GM19023 (cell line): ENCODE measurements around the gene SLC16A7.
"Not testable (repeated sequence)": the region's sequence is repeated elsewhere in the genome, so short reads cannot be mapped to it uniquely, and the experiment has no call there.

Experiments used
- ATAC-seq: cut with Tn5 transposase; IDR thresholded peaks from one replicate; pipeline ENCODE4 v1.9.1; 2021; ENCODE audit warnings: mild to moderate bottlenecking, moderate library complexity; ENCODE audit not compliant: unreplicated experiment

SLC16A7 gene

DNA sequence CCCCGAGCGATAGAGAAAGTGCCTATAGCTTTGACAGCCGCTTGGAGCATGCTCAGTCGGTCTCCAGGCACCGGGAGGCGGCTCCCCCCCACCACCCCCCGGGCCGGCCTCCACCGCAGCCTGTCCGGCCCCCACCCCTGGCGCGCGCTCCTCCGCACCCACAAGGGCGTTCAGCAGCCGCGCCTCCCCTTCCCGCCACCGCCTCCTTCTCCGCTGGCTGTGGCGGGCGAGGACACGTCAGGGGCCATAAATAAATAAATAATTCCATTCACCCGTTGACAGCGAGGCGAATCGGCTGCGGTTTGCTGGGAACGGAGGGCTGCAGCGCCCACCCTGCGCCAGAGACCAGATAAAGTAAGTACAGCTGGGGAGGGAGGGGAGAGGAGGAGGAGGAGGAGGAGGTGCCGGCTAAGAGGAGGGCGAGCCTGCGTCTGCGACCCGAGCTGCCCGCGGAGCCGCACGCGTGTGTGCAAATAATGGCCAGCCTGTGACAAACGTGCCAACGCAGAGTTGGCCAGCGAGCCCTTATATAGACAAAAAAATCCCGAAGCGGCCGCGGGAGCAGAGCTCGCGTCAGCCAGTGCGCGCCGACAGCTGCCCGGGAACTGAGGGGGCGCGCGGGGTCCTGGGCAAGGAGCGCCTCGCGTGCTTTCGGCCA lies at the start of gene SLC16A7:
Gene SLC16A7 (plus strand): TSS at position 147 of the 658 bp plus-strand sequence. CDS start 108,773 bp downstream, outside the sequence.
- ATAC-seq: peak; percentile 66

DNA sequence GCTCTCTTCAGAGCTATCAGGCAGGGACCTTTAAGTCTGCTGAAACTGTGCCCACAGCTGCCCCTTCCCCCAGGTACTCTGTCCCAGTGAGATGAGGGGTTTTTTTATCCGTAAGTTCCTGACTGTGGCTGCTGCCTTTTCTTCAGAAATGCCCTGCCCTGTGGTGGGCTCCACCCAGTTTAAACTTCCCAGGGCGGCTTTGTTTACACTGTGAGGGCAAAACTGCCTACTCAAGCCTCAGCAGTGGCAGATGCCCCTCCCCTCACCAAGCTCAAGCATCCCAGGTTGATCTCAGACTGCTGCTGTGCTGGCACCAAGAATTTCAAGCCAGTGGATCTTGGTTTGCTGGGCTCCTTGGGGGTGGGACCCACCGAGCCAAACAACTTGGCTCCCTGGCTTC lies 46.9 kb upstream of the SLC16A7 start:
- ATAC-seq: no peak

DNA sequence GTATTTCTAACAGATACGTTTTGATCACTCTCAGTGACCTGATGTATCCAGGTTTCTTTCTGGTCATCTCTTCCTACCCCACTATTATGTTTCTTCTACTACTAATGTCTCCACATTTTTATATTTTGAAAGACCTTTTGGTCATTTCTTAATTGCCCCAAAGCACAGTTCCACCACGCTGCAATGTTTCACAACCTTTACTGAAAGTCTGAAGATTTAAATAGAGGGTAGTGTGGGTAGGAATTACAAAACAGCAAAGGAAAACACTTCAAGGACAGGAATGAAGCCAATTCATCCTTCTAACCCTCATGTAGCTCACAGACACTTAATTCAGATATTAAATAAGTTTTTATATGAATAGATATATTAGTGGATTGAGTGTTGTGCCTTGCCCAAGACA lies 36.1 kb upstream of the SLC16A7 start:
- no peak for ATAC-seq

DNA sequence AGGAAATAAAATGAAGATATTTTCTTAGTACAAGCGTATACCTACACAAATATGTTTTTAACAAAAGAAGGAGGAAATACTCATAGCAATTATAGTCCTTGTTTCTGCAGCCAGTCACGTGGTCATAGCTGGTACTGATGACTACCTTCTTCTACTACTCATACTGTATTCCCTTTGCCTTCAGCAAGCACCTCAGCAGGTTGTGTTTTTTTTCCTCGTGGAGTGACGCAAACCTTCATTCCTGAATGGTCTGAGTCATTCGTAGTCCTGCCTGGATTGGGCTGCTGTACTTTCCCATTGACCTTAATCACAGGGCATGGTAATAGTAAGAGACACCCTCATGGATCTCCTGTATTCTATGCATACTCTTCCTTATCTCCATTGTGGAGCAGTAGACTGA lies 25.7 kb upstream of the SLC16A7 start:
- no peak for ATAC-seq

DNA sequence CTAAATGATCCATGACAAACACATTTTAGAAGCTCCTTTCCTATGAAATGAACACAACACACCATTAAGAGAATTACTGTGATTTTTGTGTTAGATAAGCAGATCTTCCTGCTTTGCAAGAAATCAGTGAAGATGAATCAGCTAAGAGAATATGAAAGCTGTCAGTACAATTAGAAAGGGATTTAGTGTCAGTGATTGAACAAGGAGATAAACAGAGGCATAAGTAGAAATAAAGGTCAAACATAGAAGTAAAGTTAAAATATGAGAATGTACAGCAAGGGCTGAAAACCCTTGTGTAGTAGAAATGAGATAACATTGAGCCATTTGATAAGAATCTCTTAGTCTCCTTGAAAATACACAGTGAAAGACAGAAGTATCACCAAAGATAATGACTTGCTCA lies 21.4 kb upstream of the SLC16A7 start:
- ATAC-seq: no peak

GRCh38 chr12:59575826-59576225 lies 20.0 kb upstream of the SLC16A7 start:
- no peak for ATAC-seq

DNA sequence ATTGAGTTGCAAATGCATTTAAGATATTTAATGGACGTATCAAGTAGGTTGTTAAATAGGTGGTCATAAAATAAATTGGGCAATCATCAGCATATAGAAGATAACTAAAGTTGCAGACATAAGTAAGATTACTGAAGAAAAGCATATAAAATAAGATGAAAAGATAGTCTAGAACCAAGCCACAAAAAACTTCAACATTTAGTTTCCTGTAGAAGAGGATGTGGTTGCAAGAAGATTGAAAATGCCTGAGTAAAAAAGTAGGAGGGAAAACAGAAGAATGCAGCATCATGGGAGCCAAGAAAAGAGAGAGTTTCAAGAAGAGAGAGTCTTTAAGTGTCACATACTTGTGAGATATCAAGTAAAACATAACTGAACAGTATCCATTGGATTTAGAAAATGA lies 17.6 kb upstream of the SLC16A7 start:
- no peak for ATAC-seq

GRCh38 chr12:59579631-59580030 lies 16.2 kb upstream of the SLC16A7 start:
- ATAC-seq: no peak

DNA sequence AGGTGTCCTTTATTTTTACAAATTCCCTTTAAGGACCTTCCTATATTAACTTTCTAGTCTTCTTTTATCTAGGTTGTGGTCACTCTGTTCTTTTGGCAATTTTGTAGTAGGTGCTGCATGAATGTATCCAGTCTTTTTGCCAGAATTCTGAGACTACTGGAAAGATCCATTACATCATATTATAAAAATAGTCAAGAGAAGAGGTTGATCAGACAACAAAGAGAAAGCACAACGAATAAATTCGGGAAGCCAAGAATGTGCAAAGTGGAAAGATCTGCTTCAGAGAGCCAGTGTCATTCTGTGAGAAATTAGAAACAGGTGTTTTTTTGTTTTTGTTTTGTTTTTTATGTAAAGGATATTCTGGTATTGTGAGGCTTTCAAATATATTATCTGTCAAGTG lies 15.8 kb upstream of the SLC16A7 start:
- no peak for ATAC-seq

- no peak for ATAC-seq
Measured at GRCh38 chr12:59583003-59583712, 12.7 kb upstream of the SLC16A7 start.

DNA sequence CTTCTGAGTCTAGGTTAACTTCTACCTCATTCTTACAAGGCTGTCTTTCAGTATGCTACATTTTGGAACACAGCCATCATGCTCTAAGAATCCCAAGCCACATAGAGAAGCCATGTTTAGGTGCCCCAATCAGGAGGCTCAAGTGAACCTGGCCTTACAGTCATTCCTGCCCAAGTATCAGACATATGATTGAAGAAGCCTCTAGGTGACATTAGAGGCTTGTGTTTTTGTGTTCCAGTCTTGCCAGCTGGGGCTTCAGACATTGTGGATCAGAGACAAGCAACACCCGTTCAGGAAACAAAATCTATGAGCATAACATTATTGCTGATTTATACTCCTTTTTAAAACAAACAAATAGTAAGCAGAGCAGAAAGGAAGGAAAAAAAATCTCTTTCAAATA lies 8.1 kb upstream of the SLC16A7 start:
- no peak for ATAC-seq

- ATAC-seq: no peak
Measured at GRCh38 chr12:59593761-59594160, 2.1 kb upstream of the SLC16A7 start.

DNA sequence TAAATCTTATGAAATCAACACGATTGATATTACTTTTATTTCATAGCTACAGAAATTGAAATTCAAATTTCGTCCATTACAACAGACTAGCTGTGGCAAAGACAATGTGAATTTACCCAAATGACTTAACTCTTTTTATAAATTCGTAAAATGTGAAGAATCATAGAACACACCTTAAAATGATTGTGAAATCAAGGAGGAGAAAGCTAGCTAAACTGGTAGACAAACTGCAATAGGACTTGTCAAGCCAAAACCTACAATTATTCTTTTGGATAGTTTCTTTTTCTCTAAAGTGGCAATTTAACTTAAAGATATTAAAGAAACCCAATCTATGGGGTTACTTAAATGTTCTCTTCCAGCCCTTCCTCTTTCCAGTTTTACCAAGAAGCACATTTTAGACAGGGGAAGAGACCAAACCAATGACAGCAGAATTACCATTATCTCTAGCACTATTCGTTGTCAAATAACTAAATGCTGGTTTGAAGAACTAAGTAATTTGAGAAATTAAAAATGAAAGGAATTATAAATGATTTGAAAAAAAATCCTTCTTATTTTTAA lies 807 bp upstream of the SLC16A7 start:
- no peak for ATAC-seq

DNA sequence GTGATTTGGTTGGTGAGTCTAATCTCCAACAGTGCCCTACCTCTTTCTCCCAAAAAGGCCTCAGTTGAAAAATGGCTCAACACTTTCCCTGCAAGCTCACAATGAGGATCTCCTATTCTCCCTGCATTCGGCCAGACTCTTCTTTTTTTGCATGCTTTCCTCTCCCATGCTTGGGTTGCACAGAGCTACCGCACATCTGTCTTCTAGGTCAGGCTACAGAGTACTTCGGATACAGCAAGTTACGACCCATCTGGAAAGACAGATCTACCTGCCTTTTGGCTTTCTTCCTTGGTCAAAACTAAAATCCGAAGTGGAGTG lies 305 bp upstream of the SLC16A7 start:
- no peak for ATAC-seq

GRCh38 chr12:59597385-59597781 lies 1.6 kb downstream of the SLC16A7 start:
- ATAC-seq: peak; percentile 31

DNA sequence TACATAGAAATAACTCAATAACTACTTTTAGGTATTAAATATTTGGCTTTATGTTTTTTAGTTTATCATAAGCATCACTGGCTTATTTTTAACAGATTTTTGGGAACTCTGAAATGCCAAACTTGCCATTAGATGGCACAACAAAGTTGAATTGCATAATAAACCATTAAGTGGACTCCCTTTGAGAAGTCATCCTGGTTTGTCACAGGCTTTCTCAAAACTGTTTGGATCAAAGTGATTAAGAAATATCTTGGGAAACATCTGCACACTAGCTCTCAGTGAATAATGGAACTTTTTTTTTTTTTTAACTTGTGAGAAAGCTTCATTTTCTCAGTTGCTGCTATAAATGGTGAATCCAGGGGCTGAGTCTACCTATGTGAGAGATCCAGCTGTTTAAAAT lies 4.3 kb downstream of the SLC16A7 start:
- ATAC-seq: no peak

DNA sequence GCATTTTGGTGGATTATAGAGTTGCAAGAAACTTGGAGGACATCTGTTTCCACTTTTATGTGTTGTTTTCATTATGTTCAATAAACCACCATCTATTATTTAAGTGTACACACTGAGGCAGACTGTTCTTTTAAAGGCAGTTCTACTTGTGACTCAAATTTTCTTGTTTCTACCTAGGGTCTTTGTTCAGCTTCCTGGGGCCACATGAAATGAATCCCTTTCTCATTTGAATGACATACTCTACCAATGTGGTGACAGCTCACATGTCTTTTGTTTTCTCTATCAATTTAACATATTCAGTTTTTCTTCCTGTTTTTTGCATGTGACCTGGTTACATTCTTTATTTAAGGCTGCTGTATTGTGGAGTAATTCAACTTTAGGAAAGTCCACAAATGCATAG lies 7.9 kb downstream of the SLC16A7 start:
- no peak for ATAC-seq

- not testable (repeated sequence) for ATAC-seq
Measured at GRCh38 chr12:59612823-59613434, 17.1 kb downstream of the SLC16A7 start.

DNA sequence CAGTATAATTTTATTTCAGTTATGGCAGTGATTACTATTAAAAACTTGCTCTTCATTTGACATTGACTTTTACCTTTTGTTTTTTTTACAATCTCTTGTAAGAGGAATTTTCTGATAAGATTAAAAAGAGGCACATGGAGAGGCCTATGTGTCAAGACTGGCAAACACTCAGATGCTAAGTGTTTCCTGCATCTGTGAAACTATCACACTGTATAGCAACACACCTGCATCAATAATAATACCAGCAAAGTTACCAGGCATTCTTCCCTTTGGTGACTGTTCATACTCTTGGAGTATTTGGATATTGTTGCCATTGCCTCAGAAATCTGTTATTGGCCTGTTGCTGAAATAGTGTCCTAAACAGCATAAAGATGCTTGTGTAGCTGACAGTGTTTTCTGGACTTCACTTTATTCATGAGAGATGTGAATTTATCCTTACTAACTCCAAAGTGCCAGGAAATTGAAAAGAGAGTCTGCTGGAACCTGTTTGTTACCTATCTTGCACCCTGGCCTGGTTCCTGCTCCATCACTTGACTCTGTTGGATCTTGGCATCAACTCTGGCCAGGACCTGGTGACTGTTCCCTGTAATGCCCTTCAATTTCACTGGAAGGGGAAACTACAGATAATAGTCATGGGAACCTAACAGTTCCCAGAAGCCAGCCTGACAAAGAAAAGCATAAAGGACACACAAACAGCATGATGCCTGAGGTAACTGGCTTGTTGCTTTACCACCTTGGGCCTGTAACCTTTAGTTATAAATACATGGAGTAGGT lies 19.8 kb downstream of the SLC16A7 start:
- no peak for ATAC-seq

DNA sequence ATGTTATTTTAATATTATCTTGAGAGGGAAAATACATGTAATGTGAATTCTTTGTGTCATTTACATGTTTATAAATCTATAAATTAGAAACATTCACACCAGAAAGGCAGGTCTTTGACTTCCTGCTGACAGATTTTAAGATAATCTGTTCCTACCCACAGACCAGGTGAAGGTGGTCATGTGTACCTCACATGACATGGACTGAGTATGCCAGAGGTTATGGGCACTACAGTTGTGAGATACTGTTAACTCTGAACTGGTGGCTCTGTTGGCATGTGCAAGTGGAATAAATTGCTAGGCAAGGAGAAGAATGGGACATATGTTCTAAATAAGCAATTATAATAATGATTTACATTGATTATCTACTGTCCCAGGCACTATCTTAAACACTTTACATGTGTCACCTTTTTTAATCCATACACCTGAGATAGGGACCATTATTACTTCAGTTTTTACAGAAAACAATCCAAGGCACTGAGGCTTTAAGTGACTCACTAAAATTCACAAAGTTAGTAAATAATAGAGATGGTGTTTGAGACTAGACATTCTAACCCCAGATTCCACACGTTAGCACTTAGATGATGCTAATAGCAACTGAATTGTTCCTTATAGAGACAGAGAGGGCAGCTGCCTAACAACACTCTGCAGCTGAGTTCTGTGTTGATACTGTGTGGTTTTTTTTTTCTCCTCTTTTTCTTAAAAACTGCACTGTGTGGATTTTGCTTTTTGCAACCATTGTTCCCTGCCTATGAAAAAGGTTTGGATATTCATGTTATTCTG lies 23.8 kb downstream of the SLC16A7 start:
- ATAC-seq: no peak

- ATAC-seq: no peak
Measured at GRCh38 chr12:59620326-59620725, 24.5 kb downstream of the SLC16A7 start.
